Muscle of leg (tissue), 11 donors: ENCODE measurements around the gene USP48. TPM values are rescaled to one million over a fixed set of nuclear protein-coding genes. Genes with fewer than 3 reads are reported as not detected.

ENCODE experiments used
- DNase-seq: peaks from one replicate; pipeline ENCODE4 v3.0.0; 2013
- H3K27ac ChIP-seq: one replicate; pipeline ENCODE4 v1.5.1; 2013; ENCODE audit warnings: mild to moderate bottlenecking, low read length, control low read depth
- H3K27me3 ChIP-seq: one replicate; pipeline ENCODE4 v1.6.1; 2013; ENCODE audit warnings: low read length; ENCODE audit not compliant: control insufficient read depth, insufficient read depth
- H3K36me3 ChIP-seq: one replicate; pipeline ENCODE4 v1.6.1; 2013; ENCODE audit warnings: low read length; ENCODE audit not compliant: control insufficient read depth, insufficient read depth
- H3K4me1 ChIP-seq: one replicate; pipeline ENCODE4 v1.6.1; 2013; ENCODE audit warnings: low read length; ENCODE audit not compliant: control insufficient read depth, insufficient read depth
- H3K4me3 ChIP-seq: one replicate; pipeline ENCODE4 v1.5.1; 2013; ENCODE audit warnings: low read length, control low read depth
- H3K9me3 ChIP-seq: replicated peaks from 2 replicates; pipeline ENCODE4 v1.6.1; 2013; ENCODE audit warnings: low read depth, low read length; ENCODE audit not compliant: control insufficient read depth
- WGBS: methylation state at CpG from one replicate; pipeline ENCODE4 v1.1.5; 2013; ENCODE audit warnings: missing lambda C conversion rate; ENCODE audit not compliant: insufficient coverage; 5-methylcytosine and 5-hydroxymethylcytosine counted together
- polyA plus RNA-seq, 8 donors: library from polyadenylated mRNA; unstranded; fragments of 120-200 nt; gene quantifications; one replicate each; pipeline versions ENCODE4 v1.2.1 to v1.2.3, GENCODE V29; 2013; ENCODE audit warnings: inconsistent platforms in 1 of 8, low replicate concordance in 1 of 8; ENCODE audit not compliant: insufficient read length in 8 of 8, insufficient read depth in 1 of 8
- total RNA-seq: library from RNA; stranded (reverse); fragments of 120-200 nt; gene quantifications from one replicate; pipeline ENCODE4 v1.2.4, GENCODE V29; 2013

USP48 gene
- total and polyA plus RNA-seq, 9 donors = 29.3 to 56.6 (median 43.3) TPM

- Histone ChIP-seq H3K4me3 (no peak overlapping the region), H3K27ac (no peak overlapping the region), H3K9me3 (no peaks in the 10 kb centered on the region), H3K36me3 (peaks cover 1% of the 10 kb centered on the region), H3K27me3 (peaks cover 51% of the 10 kb centered on the region), H3K4me1 (peaks cover 39% of the 10 kb centered on the region)
- 86% methylated on average over 2 of the region's 6 CpGs for whole genome bisulfite sequencing
- DNase-seq = no peak
Observed at GRCh38 chr1:21671915-21672314, 111.0 kb downstream of the USP48 start.

GRCh38 chr1:21670956-21671902 lies 111.7 kb downstream of the USP48 start:
- Histone ChIP-seq H3K27ac (no peak overlapping the region), H3K4me3 (no peak overlapping the region), H3K4me1 (peaks cover 39% of the 10 kb centered on the region), H3K27me3 (peaks cover 57% of the 10 kb centered on the region), H3K9me3 (no peaks in the 10 kb centered on the region), H3K36me3 (no peaks in the 10 kb centered on the region)
- DNase-seq = no peak
- 55% methylated on average over 7 of the region's 11 CpGs for WGBS

GRCh38 chr1:21670059-21670881 lies 112.7 kb downstream of the USP48 start:
- Histone ChIP-seq H3K4me3 (no peak overlapping the region), H3K4me1 (peaks cover 39% of the 10 kb centered on the region), H3K27me3 (peaks cover 62% of the 10 kb centered on the region), H3K27ac (no peak overlapping the region), H3K9me3 (no peaks in the 10 kb centered on the region), H3K36me3 (no peaks in the 10 kb centered on the region)
- 33% methylated on average over 8 of the region's 16 CpGs for WGBS
- no peak for DNase-seq

GRCh38 chr1:21669258-21670058 lies 113.5 kb downstream of the USP48 start, which contains the start of gene RAP1GAP:
Gene RAP1GAP, minus strand, starts transcription at chr1:21669357. Its CDS starts 49,325 bp downstream, at chr1:21620032.
- H3K9me3 ChIP-seq = no peaks in the 10 kb centered on the region
- no peak for DNase-seq
- no peak within 1 kb of the TSS for H3K4me3 ChIP-seq
- H3K36me3 ChIP-seq = no peaks in the 10 kb centered on the region
- H3K27ac ChIP-seq = no peak within 1 kb of the TSS
- H3K4me1 ChIP-seq = peaks cover 39% of the 10 kb centered on the region
- 2% methylated on average over 64 of the region's 64 CpGs for WGBS
- H3K27me3 ChIP-seq = peaks cover 62% of the 10 kb centered on the region

GRCh38 chr1:21668951-21669257 lies 114.0 kb downstream of the USP48 start:
- under 1% methylated on average over 24 of the region's 25 CpGs for WGBS
- H3K4me3 ChIP-seq = no peak overlapping the region
- no peak for DNase-seq
- peaks cover 63% of the 10 kb centered on the region for H3K27me3 ChIP-seq
- H3K4me1 ChIP-seq = peaks cover 38% of the 10 kb centered on the region
- H3K9me3 ChIP-seq = no peaks in the 10 kb centered on the region
- no peaks in the 10 kb centered on the region for H3K36me3 ChIP-seq
- H3K27ac ChIP-seq = no peak overlapping the region

GRCh38 chr1:21668232-21668950 lies 114.6 kb downstream of the USP48 start:
- peaks cover 33% of the 10 kb centered on the region for H3K4me1 ChIP-seq
- no peak for DNase-seq
- no peaks in the 10 kb centered on the region for H3K36me3 ChIP-seq
- H3K27ac ChIP-seq = no peak overlapping the region
- WGBS = 3% methylated on average over 29 of the region's 33 CpGs
- H3K9me3 ChIP-seq = no peaks in the 10 kb centered on the region
- H3K27me3 ChIP-seq = peaks cover 67% of the 10 kb centered on the region
- no peak overlapping the region for H3K4me3 ChIP-seq

GRCh38 chr1:21667348-21668231 lies 115.4 kb downstream of the USP48 start:
- no peaks in the 10 kb centered on the region for H3K36me3 ChIP-seq
- H3K4me1 ChIP-seq = peaks cover 25% of the 10 kb centered on the region
- DNase-seq = no peak
- 78% methylated on average over 3 of the region's 11 CpGs for WGBS
- no peak overlapping the region for H3K4me3 ChIP-seq
- no peaks in the 10 kb centered on the region for H3K9me3 ChIP-seq
- H3K27ac ChIP-seq = no peak overlapping the region
- peaks cover 70% of the 10 kb centered on the region for H3K27me3 ChIP-seq

GRCh38 chr1:21666576-21667320 lies 116.2 kb downstream of the USP48 start:
- 58% methylated on average over 15 of the region's 22 CpGs for WGBS
- H3K27ac ChIP-seq = no peak overlapping the region

More at GRCh38 chr1:21666576-21667320, 116.2 kb downstream of the USP48 start:
- Histone ChIP-seq H3K36me3 (no peaks in the 10 kb centered on the region), H3K9me3 (no peaks in the 10 kb centered on the region), H3K4me3 (no peak overlapping the region), H3K27me3 (peaks cover 74% of the 10 kb centered on the region), H3K4me1 (peaks cover 17% of the 10 kb centered on the region)
- no peak for DNase-seq
